WTC11 (cell line): ENCODE results near the gene B3GNT8. TPM values are rescaled to one million over a fixed set of nuclear protein-coding genes. Genes with fewer than 3 reads are reported as not detected.

Experiments used
- ATAC-seq: fragments of 200-7000 bp; cut with Tn5 transposase; 2 replicates; pipeline ENCODE4 v1.10.0; 2021; ENCODE audit warnings: mild to moderate bottlenecking, moderate library complexity
- CTCF ChIA-PET: fragments of 300-600 bp; sonication (Branson Sonifier 250); formaldehyde crosslinking; loops from one replicate; lab custom pipeline; 2021; ENCODE audit warnings: antibody characterized with exemption; lab: Charles Lee
- POLR2A ChIA-PET: fragments of 350-600 bp; sonication (Branson Sonifier 250); formaldehyde crosslinking; loops from one replicate; lab custom pipeline; 2021; ENCODE audit warnings: antibody characterized with exemption; lab: Charles Lee
- DNase-seq: peaks from one replicate; pipeline ENCODE4 v3.0.0; 2021; ENCODE audit warnings: low spot score
- H3K27ac Mint-ChIP-seq: 2 replicates; pipeline ENCODE4 v1.8.0; 2021; ENCODE audit warnings: mixed read lengths
- H3K27me3 Mint-ChIP-seq: 2 replicates; pipeline ENCODE4 v1.8.0; 2021; ENCODE audit warnings: low read depth, mild to moderate bottlenecking, moderate library complexity, mixed read lengths
- H3K36me3 Mint-ChIP-seq: 2 replicates; pipeline ENCODE4 v1.8.0; 2021; ENCODE audit warnings: mixed read lengths
- H3K4me1 Mint-ChIP-seq: 2 replicates; pipeline ENCODE4 v1.8.0; 2022; ENCODE audit warnings: mixed read lengths
- H3K4me3 Mint-ChIP-seq: 2 replicates; pipeline ENCODE4 v1.8.0; 2021; ENCODE audit warnings: mild to moderate bottlenecking, moderate library complexity, mixed read lengths
- H3K9me3 Mint-ChIP-seq: 2 replicates; pipeline ENCODE4 v1.8.0; 2021; ENCODE audit warnings: mixed read lengths
- ARID4B ChIP-seq: sonication (generic); formaldehyde crosslinking; IDR thresholded peaks from 2 replicates; pipeline ENCODE4 v1.8.0; 2023; ENCODE audit warnings: missing genetic modification reagents, mild to moderate bottlenecking, borderline replicate concordance
- CREB1 ChIP-seq: sonication (generic); formaldehyde crosslinking; IDR thresholded peaks from 2 replicates; pipeline ENCODE4 v1.8.0; 2023; ENCODE audit warnings: mild to moderate bottlenecking, missing genetic modification reagents
- E2F1 ChIP-seq: sonication (generic); formaldehyde crosslinking; IDR thresholded peaks from 2 replicates; pipeline ENCODE4 v1.8.0; 2022; ENCODE audit warnings: mild to moderate bottlenecking, missing genetic modification reagents
- FOXP1 ChIP-seq: sonication (generic); formaldehyde crosslinking; IDR thresholded peaks from 2 replicates; pipeline ENCODE4 v1.8.0; 2022; ENCODE audit warnings: missing genetic modification reagents, mild to moderate bottlenecking, moderate library complexity, borderline replicate concordance
- GRHL2 ChIP-seq: fragments of 250-450 bp; sonication (Bioruptor Pico); IDR thresholded peaks from 2 replicates; pipeline ENCODE4 v1.8.0; 2022; ENCODE audit warnings: mild to moderate bottlenecking, moderate library complexity; ENCODE audit not compliant: insufficient replicate concordance, severe bottlenecking
- HMGXB4 ChIP-seq: sonication (generic); formaldehyde crosslinking; IDR thresholded peaks from 2 replicates; pipeline ENCODE4 v1.8.1; 2023; ENCODE audit warnings: mild to moderate bottlenecking, moderate library complexity, missing genetic modification reagents
- MAX ChIP-seq: sonication (generic); formaldehyde crosslinking; IDR thresholded peaks from 2 replicates; pipeline ENCODE4 v1.8.0; 2022; ENCODE audit warnings: mild to moderate bottlenecking, missing genetic modification reagents
- NR3C1 ChIP-seq: sonication (generic); formaldehyde crosslinking; conservative IDR thresholded peaks from 2 replicates; pipeline ENCODE4 v1.8.1; 2023; ENCODE audit warnings: low read depth, mild to moderate bottlenecking, missing genetic modification reagents
- OVOL2 ChIP-seq: fragments of 250-450 bp; sonication (Bioruptor Pico); IDR thresholded peaks from 2 replicates; pipeline ENCODE4 v1.9.0; 2021; ENCODE audit warnings: mild to moderate bottlenecking, borderline replicate concordance
- SP1 ChIP-seq: sonication (generic); formaldehyde crosslinking; conservative IDR thresholded peaks from 2 replicates; pipeline ENCODE4 v1.8.1; 2022; ENCODE audit warnings: missing genetic modification reagents
- STAT6 ChIP-seq: sonication (generic); formaldehyde crosslinking; conservative IDR thresholded peaks from 2 replicates; pipeline ENCODE4 v1.8.1; 2023; ENCODE audit warnings: mild to moderate bottlenecking, low read depth, missing genetic modification reagents, moderate library complexity
- USF1 ChIP-seq: sonication (generic); formaldehyde crosslinking; IDR thresholded peaks from 2 replicates; pipeline ENCODE4 v1.8.0; 2022; ENCODE audit warnings: mild to moderate bottlenecking, missing genetic modification reagents
- ZBTB43 ChIP-seq: sonication (generic); formaldehyde crosslinking; IDR thresholded peaks from 2 replicates; pipeline ENCODE4 v1.8.1; 2023; ENCODE audit warnings: mild to moderate bottlenecking, missing genetic modification reagents
- ZNF219 ChIP-seq: sonication (generic); formaldehyde crosslinking; IDR thresholded peaks from 2 replicates; pipeline ENCODE4 v1.8.0; 2023; ENCODE audit warnings: missing genetic modification reagents, mild to moderate bottlenecking, borderline replicate concordance
- ZNF281 ChIP-seq: sonication (generic); formaldehyde crosslinking; IDR thresholded peaks from 2 replicates; pipeline ENCODE4 v1.8.0; 2023; ENCODE audit warnings: mild to moderate bottlenecking, missing genetic modification reagents
- ZNF416 ChIP-seq: fragments of 250-450 bp; sonication (Bioruptor Pico); IDR thresholded peaks from 2 replicates; pipeline ENCODE4 v1.9.0; 2021; ENCODE audit warnings: mild to moderate bottlenecking, inconsistent platforms
- ZSCAN18 ChIP-seq: fragments of 250-450 bp; sonication (Bioruptor Pico); IDR thresholded peaks from 2 replicates; pipeline ENCODE4 v2.1.2; 2022; ENCODE audit warnings: mild to moderate bottlenecking, moderate library complexity
- total RNA-seq: library from RNA; stranded (reverse); gene quantifications from 3 replicates; pipeline ENCODE4 v1.2.3, GENCODE V29; 2021

The B3GNT8 gene
- total RNA-seq, 1 experiment from 2014 or later: 2.3 TPM

GRCh38 chr19:41413947-41414346, 13.2 kb downstream of the B3GNT8 start (continued):
- TF ChIP-seq ZNF416: no peak
- TF ChIP-seq FOXP1 (CRISPR knock-in tag): no peak
- TF ChIP-seq ZSCAN18 (CRISPR knock-in tag): no peak

GRCh38 chr19:41412953-41413352, 14.2 kb downstream of the B3GNT8 start:
- no peak overlapping the region for H3K4me3 Mint-ChIP-seq
- DNase-seq (no peak), ATAC-seq (no peak)
- H3K9me3 Mint-ChIP-seq: no peaks in the 10 kb centered on the region
- 0 out of 2 replicates have a peak, but pooled peaks cover 3% of the 10 kb centered on the region for H3K4me1 Mint-ChIP-seq
- H3K27ac Mint-ChIP-seq: no peak overlapping the region
- CTCF ChIA-PET: no interaction called here
- no peaks in the 10 kb centered on the region; the same call in 1 of the 2 replicates for H3K36me3 Mint-ChIP-seq
- POLR2A ChIA-PET: no interaction called here
- H3K27me3 Mint-ChIP-seq: no peaks in the 10 kb centered on the region; the same call in 1 of the 2 replicates
- TF ChIP-seq ZNF219 (CRISPR knock-in tag) (no peak), NR3C1 (CRISPR knock-in tag) (no peak), ARID4B (CRISPR knock-in tag) (no peak), HMGXB4 (CRISPR knock-in tag) (no peak), USF1 (CRISPR knock-in tag) (no peak), E2F1 (CRISPR knock-in tag) (no peak), OVOL2 (CRISPR knock-in tag) (no peak), SP1 (CRISPR knock-in tag) (no peak), STAT6 (CRISPR knock-in tag) (no peak), ZNF281 (CRISPR knock-in tag) (no peak), GRHL2 (CRISPR knock-in tag) (no peak), ZBTB43 (CRISPR knock-in tag) (no peak), MAX (no peak), CREB1 (CRISPR knock-in tag) (no peak)
